ENCODE measurements around the gene KRTAP22-2.

KRTAP22-2 gene

GRCh38 chr21:30612132-30612531 lies 21.9 kb upstream of the KRTAP22-2 start:
- in situ Hi-C loops (cut with MboI; ENCODE audit: low sequenced_read_pairs, unreplicated experiment), result no loop called here
- DNase-seq (ENCODE audit: low spot score), result no peak
- TF ChIP-seq CTCF (IDR thresholded peaks at IDR 0.05; ENCODE audit: borderline replicate concordance, control extremely low read depth, extremely low read depth, insufficient read depth, missing control alignments), result no peak

- TF ChIP-seq CTCF (IDR thresholded peaks at IDR 0.05; ENCODE audit: borderline replicate concordance, control extremely low read depth, extremely low read depth, insufficient read depth, missing control alignments), result no peak
- DNase-seq (ENCODE audit: low spot score), result no peak
- in situ Hi-C loops (cut with MboI; ENCODE audit: low sequenced_read_pairs, unreplicated experiment), result no loop called here
Measured at GRCh38 chr21:30605968-30606367, 15.8 kb upstream of the KRTAP22-2 start.

GRCh38 chr21:30600787-30601186 lies 10.6 kb upstream of the KRTAP22-2 start, which contains the start of gene KRTAP22-1:
Gene KRTAP22-1, plus strand, starts transcription at chr21:30601087.
- DNase-seq (ENCODE audit: low spot score), result no peak
- in situ Hi-C loops (cut with MboI; ENCODE audit: low sequenced_read_pairs, unreplicated experiment), result no loop called here
- TF ChIP-seq CTCF (IDR thresholded peaks at IDR 0.05; ENCODE audit: borderline replicate concordance, control extremely low read depth, extremely low read depth, insufficient read depth, missing control alignments), result no peak

GRCh38 chr21:30598802-30599201 lies 8.6 kb upstream of the KRTAP22-2 start, which contains the start of gene KRTAP6-2:
Gene KRTAP6-2, minus strand, starts transcription at chr21:30598902. Its CDS starts 28 bp downstream, at chr21:30598874.
- in situ Hi-C loops (cut with MboI; ENCODE audit: low sequenced_read_pairs, unreplicated experiment), result no loop called here
- TF ChIP-seq CTCF (IDR thresholded peaks at IDR 0.05; ENCODE audit: borderline replicate concordance, control extremely low read depth, extremely low read depth, insufficient read depth, missing control alignments), result no peak
- DNase-seq (ENCODE audit: low spot score), result no peak

- no peak for TF ChIP-seq CTCF (IDR thresholded peaks at IDR 0.05; ENCODE audit: borderline replicate concordance, control extremely low read depth, extremely low read depth, insufficient read depth, missing control alignments)
- in situ Hi-C loops (cut with MboI; ENCODE audit: low sequenced_read_pairs, unreplicated experiment), result no loop called here
Measured at GRCh38 chr21:30592140-30592539, 1.9 kb upstream of the KRTAP22-2 start, which contains the start of gene KRTAP6-3. Gene KRTAP6-3, plus strand, starts transcription at chr21:30592440. Its CDS starts 6 bp downstream, at chr21:30592446.

GRCh38 chr21:30582870-30583269 lies 7.3 kb downstream of the KRTAP22-2 start:
- TF ChIP-seq CTCF (IDR thresholded peaks at IDR 0.05; ENCODE audit: borderline replicate concordance, control extremely low read depth, extremely low read depth, insufficient read depth, missing control alignments), result no peak
- no peak for DNase-seq (ENCODE audit: low spot score)
- in situ Hi-C loops (cut with MboI; ENCODE audit: low sequenced_read_pairs, unreplicated experiment), result no loop called here

More at GRCh38 chr21:30592140-30592539, 1.9 kb upstream of the KRTAP22-2 start, which contains the start of gene KRTAP6-3:
- no peak for DNase-seq (ENCODE audit: low spot score)
